HCT116 (cell line): ENCODE measurements around the gene ZNHIT2. TPM values are rescaled to one million over a fixed set of nuclear protein-coding genes. Genes with fewer than 3 reads are reported as not detected.

Experiments
- ATAC-seq: fragments of 200-7000 bp; cut with Tn5 transposase; 2 replicates; pipeline ENCODE4 v1.9.1; 2020; ENCODE audit warnings: mild to moderate bottlenecking, moderate library complexity
- BruUV-seq: library from RNA; stranded (reverse); fragments of 400-500 nt; replicated peaks from 2 replicates; lab custom pipeline; 2021; lab: Mats Ljungman, UMichigan
- CTCF ChIA-PET: fragments of 300-600 bp; sonication (Branson Sonifier 250); formaldehyde crosslinking; loops from one replicate; lab custom pipeline; 2021; ENCODE audit warnings: antibody characterized with exemption; lab: Charles Lee
- POLR2A ChIA-PET: fragments of 300-600, 350-600 bp; sonication (Branson Sonifier 250); formaldehyde crosslinking; loops from one replicate; lab custom pipeline; 2021; ENCODE audit warnings: antibody characterized with exemption; lab: Charles Lee
- RAD21 ChIA-PET, 2 experiments: fragments of 300-600 bp; sonication (Branson Sonifier 250); formaldehyde crosslinking; loops; one replicate each; lab custom pipeline; 2023; ENCODE audit warnings: low total read pairs in 2 of 2; ENCODE audit not compliant: uncharacterized antibody in 2 of 2, unreplicated experiment in 2 of 2, low non-redundant PET in 1 of 2; lab: Charles Lee
- DNase-seq: peaks from one replicate; pipeline ENCODE4 v3.0.0-alpha.2; 2010; ENCODE audit warnings: low read depth, low spot score
- H2AFZ ChIP-seq: fragments of 200-600 bp; shearing (Covaris generic), sonication (generic); 2 replicates; pipeline ENCODE4 v1.6.1; 2017; ENCODE audit warnings: low read depth, mixed run types, mixed read lengths, antibody characterized with exemption, low read length; ENCODE audit not compliant: poor library complexity, severe bottlenecking
- H3K27ac ChIP-seq: 2 replicates; pipeline ENCODE4 v1.5.1; 2012; ENCODE audit warnings: low read depth, low read length
- H3K27me3 ChIP-seq: fragments of 200-600 bp; sonication (generic); 2 replicates; pipeline ENCODE4 v1.6.1; 2016; ENCODE audit warnings: mixed run types, low read length, mixed read lengths; ENCODE audit not compliant: insufficient read depth
- H3K36me3 ChIP-seq, 2 experiments: fragments of 200-500 bp in 1 of 2; fragments of 200-600 bp in 1 of 2; sonication (Bioruptor generic) in 1 of 2; sonication (generic) in 1 of 2; 2 replicates each; pipeline versions ENCODE4 v1.5.1 to v1.6.1; 2014 to 2016; ENCODE audit warnings: low read length in 2 of 2, inconsistent platforms in 1 of 2, mixed read lengths in 1 of 2, mixed run types in 1 of 2; ENCODE audit not compliant: insufficient read depth in 2 of 2, control insufficient read depth in 1 of 2
- H3K4me1 ChIP-seq, 2 experiments: fragments of 200-600 bp in 1 of 2; sonication (generic) in 1 of 2; 2 replicates each; pipeline versions ENCODE4 v1.5.1 to v1.6.1; 2012 to 2017; ENCODE audit warnings: low read length in 2 of 2, inconsistent platforms in 1 of 2, mild to moderate bottlenecking in 1 of 2, mixed read lengths in 1 of 2, mixed run types in 1 of 2, moderate library complexity in 1 of 2; ENCODE audit not compliant: insufficient read depth in 2 of 2, control insufficient read depth in 1 of 2
- H3K4me2 ChIP-seq: fragments of 200-600 bp; sonication (generic); 2 replicates; pipeline ENCODE4 v1.6.1; 2017; ENCODE audit warnings: mixed run types, low read length, mixed read lengths
- H3K4me3 ChIP-seq, 2 experiments: fragments of 200-600 bp in 1 of 2; sonication (generic) in 1 of 2; replicated peaks in 1 of 2; 2 replicates each; pipeline ENCODE4 v1.5.1; 2011 to 2016; ENCODE audit warnings: low read length in 2 of 2, control low read depth in 1 of 2, low read depth in 1 of 2, mild to moderate bottlenecking in 1 of 2, mixed read lengths in 1 of 2, mixed run types in 1 of 2
- H3K79me2 ChIP-seq: fragments of 200-600 bp; sonication (generic); 2 replicates; pipeline ENCODE4 v1.6.1; 2017; ENCODE audit warnings: mild to moderate bottlenecking, mixed run types, low read length, moderate library complexity, mixed read lengths; ENCODE audit not compliant: insufficient read depth
- H3K9ac ChIP-seq: fragments of 200-600 bp; sonication (generic); 2 replicates; pipeline ENCODE4 v1.6.1; 2016; ENCODE audit warnings: low read length, mixed read lengths
- H3K9me2 ChIP-seq: fragments of 200-600 bp; sonication (generic), shearing (Covaris generic); 2 replicates; pipeline ENCODE4 v1.6.1; 2017; ENCODE audit warnings: mixed run types, mild to moderate bottlenecking, moderate library complexity; ENCODE audit not compliant: insufficient read depth
- H3K9me3 ChIP-seq, 2 experiments: fragments of 200-500 bp in 1 of 2; fragments of 200-600 bp in 1 of 2; sonication (Bioruptor generic) in 1 of 2; sonication (generic) in 1 of 2; 2 replicates each; pipeline ENCODE4 v1.6.1; 2014 to 2017; ENCODE audit warnings: low read length in 2 of 2, mixed read lengths in 2 of 2, inconsistent platforms in 1 of 2, low read depth in 1 of 2, mild to moderate bottlenecking in 1 of 2, mixed run types in 1 of 2, moderate library complexity in 1 of 2; ENCODE audit not compliant: control insufficient read depth in 1 of 2, insufficient read depth in 1 of 2
- H4K20me1 ChIP-seq: fragments of 200-600 bp; sonication (generic), shearing (Covaris generic); 2 replicates; pipeline ENCODE4 v1.6.1; 2017; ENCODE audit warnings: mixed run types, mild to moderate bottlenecking, moderate library complexity; ENCODE audit not compliant: insufficient read depth
- ATF3 ChIP-seq: IDR thresholded peaks from 2 replicates; pipeline ENCODE4 v1.6.1; 2012
- POLR2AphosphoS5 ChIP-seq: IDR thresholded peaks from 2 replicates; pipeline ENCODE4 v1.6.1; 2011; ENCODE audit warnings: mild to moderate bottlenecking, low read depth, low read length, moderate library complexity
- REST ChIP-seq: IDR thresholded peaks from 2 replicates; pipeline ENCODE4 v1.6.1; 2012; ENCODE audit warnings: low read depth
- TCF7L2 ChIP-seq: IDR thresholded peaks from 2 replicates; pipeline ENCODE4 v1.7.0; 2011; ENCODE audit warnings: borderline replicate concordance, inconsistent platforms; ENCODE audit not compliant: insufficient read depth, insufficient read length; ENCODE audit errors: extremely low read depth
- ZFX ChIP-seq: fragments of 450-650 bp; IDR thresholded peaks from 2 replicates; pipeline ENCODE4 v1.6.1; 2017
- intact Hi-C: fragments of 100-400 bp; cut with micrococcal nuclease; formaldehyde crosslinking; loops from 2 replicates; pipeline ENCODE4 v1.10.0; 2022
- total RNA-seq: library from RNA; stranded (reverse); gene quantifications from one replicate; pipeline ENCODE4 v1.2.1, GENCODE V29; 2021; ENCODE audit not compliant: unreplicated experiment

ZNHIT2 gene
- total RNA-seq, 1 experiment from 2014 or later: 18.8 TPM

DNA sequence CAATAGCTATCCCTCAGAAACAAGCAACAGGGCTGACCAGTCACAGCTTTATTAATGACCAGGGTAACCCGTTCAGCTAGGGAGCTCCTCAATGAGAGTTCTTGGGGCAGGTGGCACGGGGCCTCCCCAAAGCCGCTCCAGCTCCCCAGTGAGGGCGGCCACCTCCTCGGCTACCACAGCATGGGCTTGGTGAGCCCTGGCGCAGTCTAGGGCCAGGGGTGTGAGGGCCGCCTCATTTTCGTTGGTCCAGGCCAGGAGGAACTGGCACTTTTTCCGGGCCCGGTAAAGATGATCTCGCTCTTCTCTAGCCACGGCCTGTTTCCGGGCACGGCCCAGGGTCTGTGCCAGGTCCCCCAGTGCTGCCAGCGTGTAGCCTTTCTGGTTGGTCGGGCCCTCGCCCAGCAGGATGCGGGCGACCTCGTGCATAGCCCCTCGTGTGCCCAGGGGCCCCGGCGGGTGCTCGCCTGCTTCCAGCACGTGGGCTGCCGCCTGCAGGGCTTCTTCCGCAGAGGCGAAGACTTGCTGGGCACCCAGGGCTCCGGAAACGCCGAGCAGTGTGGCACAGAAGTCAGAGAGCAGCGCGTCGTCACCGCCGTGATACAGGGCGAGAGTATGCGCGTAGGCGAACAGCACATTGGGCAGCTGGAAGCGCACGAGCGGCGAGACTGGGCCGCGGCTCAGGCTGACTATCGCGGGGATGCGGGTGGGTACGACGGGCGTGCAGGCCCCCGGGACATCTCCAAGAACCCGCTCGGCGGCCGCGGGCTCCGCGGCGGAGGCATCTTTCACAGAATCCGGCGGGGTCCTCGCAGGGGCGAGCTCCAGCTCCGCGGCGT is 913 bp downstream of the ZNHIT2 start:
- DNase-seq: no peak
- intact Hi-C loops: loop anchor here (5.0 to 10.0 kb wide), 3 partner anchors 104 to 329 kb away; partner anchors contain the start of genes ARL2 and ATG2A
- H3K36me3 ChIP-seq: peaks cover 10 to 43% of the 10 kb centered on the region in 2 experiments
- H3K9me3 ChIP-seq: no peaks in the 10 kb centered on the region
- ChIA-PET POLR2A (interaction anchor here (1.0 to 1.1 kb wide), 3 partner anchors 54 to 110 kb away, joined by 3 to 4 read pairs (median 3); partner anchors contain the start of gene SPDYC), RAD21 (interaction anchor here in 1 of 2 experiments (1.0 kb wide), 1 partner anchor 65 kb away, joined by 8 read pairs; the partner anchor contains the start of gene CAPN1), CTCF (interaction anchor here (1.0 kb wide), 1 partner anchor 102 kb away, joined by 3 read pairs; no protein-coding TSS in a partner anchor)
- H3K4me3 ChIP-seq: peak overlapping the region; percentile 88 to 90
- TF ChIP-seq ZFX (peak; percentile 96; the same call in 1 of the 2 replicates), ATF3 (no peak), REST (no peak), TCF7L2 (peak; percentile 5), POLR2AphosphoS5 (peak; percentile 37)
- H3K27ac ChIP-seq: peak overlapping the region; percentile 95
- H4K20me1 ChIP-seq: no peaks in the 10 kb centered on the region; the same call in 1 of the 2 replicates
- H3K9ac ChIP-seq: peak overlapping the region; percentile 98
- peak overlapping the region; percentile 94 for H3K4me2 ChIP-seq
- ATAC-seq: peak; percentile 2; the same call in 1 of the 2 replicates
- H3K4me1 ChIP-seq: peaks cover 17 to 52% of the 10 kb centered on the region in 2 experiments; a peak in 3 of 4 replicates
- H2AFZ ChIP-seq: no peak overlapping the region
- no peaks in the 10 kb centered on the region for H3K9me2 ChIP-seq
- BruUV-seq: no TSS peak
- peaks cover 46% of the 10 kb centered on the region for H3K79me2 ChIP-seq
- no peaks in the 10 kb centered on the region for H3K27me3 ChIP-seq
